SK-N-SH (cell line): ENCODE results near the gene CCDC187. TPM values are rescaled to one million over a fixed set of nuclear protein-coding genes. Genes with fewer than 3 reads are reported as not detected.

Source experiments
- CTCF ChIA-PET: fragments of 300-600, 350-600 bp; formaldehyde crosslinking; extraction: SDS; loops from one replicate; lab custom pipeline; 2021; lab: Yijun Ruan, JAX
- POLR2A ChIA-PET: fragments of 350-600 bp; sonication (Branson Sonifier 250); formaldehyde crosslinking; extraction: SDS; loops from one replicate; lab custom pipeline; 2020; ENCODE audit warnings: antibody characterized with exemption, inconsistent platforms; lab: Yijun Ruan, JAX
- DNase-seq: peaks from one replicate; pipeline ENCODE4 v3.0.0; 2012
- H2AFZ ChIP-seq: fragments of 200-600 bp; sonication (generic); 2 replicates; pipeline ENCODE4 v1.8.1; 2016; ENCODE audit warnings: antibody characterized with exemption, mild to moderate bottlenecking, low read depth
- H3F3A ChIP-seq: fragments of 200-600 bp; sonication (generic); replicated peaks from 2 replicates; pipeline ENCODE3; 2016; ENCODE audit warnings: antibody characterized with exemption, mild to moderate bottlenecking; ENCODE audit not compliant: insufficient read depth
- H3K27ac ChIP-seq, 2 experiments: fragments of 200-500 bp in 1 of 2; fragments of 200-600 bp in 1 of 2; sonication (Bioruptor generic) in 1 of 2; sonication (generic), shearing (Covaris generic) in 1 of 2; 2 replicates each; pipeline versions ENCODE4 v1.5.1 to v1.6.1; 2014 to 2016; ENCODE audit warnings: low read depth in 2 of 2, inconsistent platforms in 1 of 2, low read length in 1 of 2, mild to moderate bottlenecking in 1 of 2, mixed read lengths in 1 of 2
- H3K27me3 ChIP-seq: fragments of 200-600 bp; sonication (generic), shearing (Covaris generic); 2 replicates; pipeline ENCODE4 v1.6.1; 2016; ENCODE audit warnings: mixed run types; ENCODE audit not compliant: insufficient read depth
- H3K36me3 ChIP-seq, 2 experiments: fragments of 200-500 bp in 1 of 2; fragments of 200-600 bp in 1 of 2; sonication (Bioruptor generic) in 1 of 2; sonication (generic) in 1 of 2; replicated peaks in 1 of 2; 2 replicates each; pipeline versions ENCODE3 to v1.5.1; 2014 to 2016; ENCODE audit warnings: low read length in 1 of 2, mild to moderate bottlenecking in 1 of 2; ENCODE audit not compliant: insufficient read depth in 2 of 2, control insufficient read depth in 1 of 2
- H3K4me1 ChIP-seq, 2 experiments: fragments of 200-500 bp in 1 of 2; fragments of 200-600 bp in 1 of 2; sonication (Bioruptor generic) in 1 of 2; sonication (generic), shearing (Covaris generic) in 1 of 2; 2 replicates each; pipeline versions ENCODE4 v1.5.1 to v1.6.1; 2014 to 2016; ENCODE audit warnings: low read depth in 1 of 2, low read length in 1 of 2, mixed run types in 1 of 2; ENCODE audit not compliant: insufficient read depth in 2 of 2, control insufficient read depth in 1 of 2
- H3K4me2 ChIP-seq: fragments of 200-600 bp; sonication (generic), shearing (Covaris generic); 2 replicates; pipeline ENCODE4 v1.6.1; 2017; ENCODE audit warnings: mixed run types
- H3K4me3 ChIP-seq, 2 experiments: fragments of 200-500 bp in 1 of 2; fragments of 200-600 bp in 1 of 2; sonication (Bioruptor generic) in 1 of 2; sonication (generic), shearing (Covaris generic) in 1 of 2; 2 replicates each; pipeline versions ENCODE4 v1.5.1 to v1.8.1; 2014 to 2016; ENCODE audit warnings: low read depth in 2 of 2, inconsistent platforms in 1 of 2, low read length in 1 of 2, mild to moderate bottlenecking in 1 of 2, mixed read lengths in 1 of 2, moderate library complexity in 1 of 2
- H3K79me2 ChIP-seq: fragments of 200-600 bp; sonication (generic); 2 replicates; pipeline ENCODE4 v1.8.1; 2017; ENCODE audit warnings: mild to moderate bottlenecking; ENCODE audit not compliant: insufficient read depth
- H3K9ac ChIP-seq: fragments of 200-600 bp; sonication (generic); 2 replicates; pipeline ENCODE4 v1.6.1; 2017; ENCODE audit warnings: mixed run types
- H3K9me2 ChIP-seq: fragments of 200-600 bp; sonication (generic); 2 replicates; pipeline ENCODE4 v1.6.1; 2017; ENCODE audit warnings: mixed run types
- H3K9me3 ChIP-seq: fragments of 200-600 bp; sonication (generic); 2 replicates; pipeline ENCODE4 v1.6.1; 2017; ENCODE audit warnings: mixed run types, mild to moderate bottlenecking, moderate library complexity
- H4K20me1 ChIP-seq: fragments of 200-600 bp; sonication (generic); 2 replicates; pipeline ENCODE4 v1.6.1; 2017; ENCODE audit warnings: mild to moderate bottlenecking, mixed run types; ENCODE audit not compliant: insufficient read depth
- CHD2 ChIP-seq: fragments of 150-350 bp; IDR thresholded peaks from 2 replicates; pipeline ENCODE4 v1.6.1; 2018; ENCODE audit warnings: low read length; ENCODE audit not compliant: partially characterized antibody
- EP300 ChIP-seq, 2 experiments: IDR thresholded peaks; 2 replicates each; pipeline versions ENCODE4 v1.4.0 to v1.6.1; 2012; ENCODE audit warnings: borderline replicate concordance in 1 of 2, low read depth in 1 of 2, low read length in 1 of 2
- EZH2phosphoT487 ChIP-seq: fragments of 200-600 bp; sonication (generic); IDR thresholded peaks from 2 replicates; pipeline ENCODE4 v1.6.1; 2017; ENCODE audit warnings: low read depth, mixed run types, mild to moderate bottlenecking, antibody characterized with exemption, moderate library complexity, borderline replicate concordance
- FOSL2 ChIP-seq: IDR thresholded peaks from 2 replicates; pipeline ENCODE4 v1.4.0; 2012; ENCODE audit warnings: low read depth, mild to moderate bottlenecking, moderate library complexity, borderline replicate concordance
- FOXJ3 ChIP-seq: sonication (generic); formaldehyde crosslinking; IDR thresholded peaks from 2 replicates; pipeline ENCODE4 v1.5.1; 2020; ENCODE audit warnings: mild to moderate bottlenecking, missing genetic modification reagents
- FOXM1 ChIP-seq: IDR thresholded peaks from 2 replicates; pipeline ENCODE4 v1.4.0; 2012; ENCODE audit warnings: low read depth, mild to moderate bottlenecking
- GABPA ChIP-seq: IDR thresholded peaks from 2 replicates; pipeline ENCODE4 v1.4.0; 2012; ENCODE audit warnings: low read depth, mild to moderate bottlenecking
- MAX ChIP-seq: IDR thresholded peaks from 2 replicates; pipeline ENCODE4 v1.4.0; 2012; ENCODE audit warnings: low read depth
- MEF2A ChIP-seq: IDR thresholded peaks from 2 replicates; pipeline ENCODE4 v1.4.0; 2012; ENCODE audit warnings: low read depth, borderline replicate concordance
- MXI1 ChIP-seq: IDR thresholded peaks from 2 replicates; pipeline ENCODE4 v1.6.1; 2012; ENCODE audit warnings: mild to moderate bottlenecking, low read depth, low read length, improper control_type of control experiment
- PBX3 ChIP-seq: IDR thresholded peaks from 2 replicates; pipeline ENCODE4; 2012
- RAD21 ChIP-seq: IDR thresholded peaks from 2 replicates; pipeline ENCODE4 v1.6.1; 2012; ENCODE audit warnings: mild to moderate bottlenecking, low read length
- REST ChIP-seq: IDR thresholded peaks from 2 replicates; pipeline ENCODE4 v1.6.1; 2012; ENCODE audit warnings: mild to moderate bottlenecking, low read depth, low read length, moderate library complexity
- RFX5 ChIP-seq: IDR thresholded peaks from 2 replicates; pipeline ENCODE4 v1.6.1; 2012; ENCODE audit warnings: mild to moderate bottlenecking, improper control_type of control experiment, low read length
- RXRA ChIP-seq: IDR thresholded peaks from 2 replicates; pipeline ENCODE4 v1.4.0; 2012; ENCODE audit warnings: low read depth, mild to moderate bottlenecking, borderline replicate concordance
- SMC3 ChIP-seq: IDR thresholded peaks from 2 replicates; pipeline ENCODE4 v1.6.1; 2012; ENCODE audit warnings: low read depth, low read length, improper control_type of control experiment
- TAF1 ChIP-seq: IDR thresholded peaks from 2 replicates; pipeline ENCODE4 v1.6.1; 2012; ENCODE audit warnings: low read depth, mild to moderate bottlenecking, low read length, moderate library complexity, borderline replicate concordance
- YY1 ChIP-seq: IDR thresholded peaks from 2 replicates; pipeline ENCODE4 v1.4.0; 2012; ENCODE audit warnings: low read depth, mild to moderate bottlenecking
- ZBTB33 ChIP-seq: IDR thresholded peaks from 2 replicates; pipeline ENCODE4 v1.4.0; 2012; ENCODE audit warnings: low read depth, borderline replicate concordance
- WGBS: methylation state at CpG from one replicate; pipeline ENCODE4 v1.1.6; 2017; ENCODE audit warnings: low lambda C conversion rate; 5-methylcytosine and 5-hydroxymethylcytosine counted together
- polyA plus RNA-seq, 3 experiments: library from polyadenylated mRNA; depleted of rRNA; stranded (reverse); fragments of >200 nt; gene quantifications; 2 replicates each; pipeline ENCODE4 v1.2.3, GENCODE V29; 2012

Gene CCDC187
- polyA plus RNA-seq, 1 of the 3 experiments (the other 2 are of a cell fraction) = not detected

GRCh38 chr9:136297766-136298735 is 5.8 kb downstream of the CCDC187 start:
- ChIA-PET CTCF (interaction anchor here (2.2 kb wide), 1 partner anchor 14 kb away, joined by 14 read pairs; no protein-coding TSS in a partner anchor), POLR2A (interaction anchor here (0.9 kb wide), 1 partner anchor 9 kb away, joined by 3 read pairs; no protein-coding TSS in a partner anchor)
- H3K4me3 ChIP-seq = no peak overlapping the region
- 75% methylated on average over 14 of the region's 26 CpGs for WGBS
- H3K4me1 ChIP-seq = no peaks in the 10 kb centered on the region
- no peak for DNase-seq
- TF ChIP-seq EP300 (IDR thresholded peaks at IDR 0.05; ENCODE audit: borderline replicate concordance in 1 of 2, low read depth in 1 of 2, low read length in 1 of 2) (no peak), EZH2phosphoT487 (no peak), FOXJ3 (CRISPR knock-in tag) (no peak), CHD2 (no peak), RXRA (no peak), PBX3 (no peak), GABPA (no peak), RAD21 (no peak), ZBTB33 (no peak), TAF1 (no peak), MEF2A (no peak), REST (no peak), SMC3 (no peak), YY1 (no peak), FOXM1 (no peak), RFX5 (no peak), FOSL2 (no peak), MXI1 (no peak), MAX (no peak)
- no peaks in the 10 kb centered on the region for H3K9me2 ChIP-seq
- no peaks in the 10 kb centered on the region for H3K36me3 ChIP-seq
- H3K79me2 ChIP-seq = no peaks in the 10 kb centered on the region
- H3K9ac ChIP-seq = no peak overlapping the region
- H4K20me1 ChIP-seq = no peaks in the 10 kb centered on the region
- no peak overlapping the region for H2AFZ ChIP-seq
- peaks cover 7% of the 10 kb centered on the region; the same call in 1 of the 2 replicates for H3K27me3 ChIP-seq
- H3K9me3 ChIP-seq = no peaks in the 10 kb centered on the region
- no peak overlapping the region for H3K27ac ChIP-seq
- H3K4me2 ChIP-seq = no peak overlapping the region
- peaks cover 8% of the 10 kb centered on the region for H3F3A ChIP-seq
